H7 (cell line): ENCODE results near the gene YTHDF2. TPM values are rescaled to one million over a fixed set of nuclear protein-coding genes. Genes with fewer than 3 reads are reported as not detected.
"Not testable (repeated sequence)": the region's sequence is repeated elsewhere in the genome, so short reads cannot be mapped to it uniquely, and the experiment has no call there.

Experiments
- DNase-seq: peaks from one replicate; pipeline ENCODE4 v3.0.0; 2012
- H3K27me3 ChIP-seq: 2 replicates; pipeline ENCODE4 v1.6.0; 2011; ENCODE audit warnings: mild to moderate bottlenecking, low read length; ENCODE audit not compliant: control insufficient read depth, insufficient read depth
- H3K36me3 ChIP-seq: replicated peaks from 2 replicates; pipeline ENCODE4 v1.5.1; 2011; ENCODE audit warnings: low read length; ENCODE audit not compliant: control insufficient read depth, insufficient read depth
- H3K4me3 ChIP-seq: 2 replicates; pipeline ENCODE4 v1.5.1; 2011; ENCODE audit warnings: low read depth, mild to moderate bottlenecking, control low read depth, low read length, moderate library complexity; ENCODE audit not compliant: insufficient read depth
- total RNA-seq: library from RNA; depleted of rRNA; stranded (reverse); fragments of >200 nt; shearing (Covaris generic); gene quantifications from 2 replicates; pipeline ENCODE4 v1.2.3, GENCODE V29; 2014; rRNA removed

The YTHDF2 gene
- total RNA-seq = 114 and 137 TPM in 2 replicates

DNA sequence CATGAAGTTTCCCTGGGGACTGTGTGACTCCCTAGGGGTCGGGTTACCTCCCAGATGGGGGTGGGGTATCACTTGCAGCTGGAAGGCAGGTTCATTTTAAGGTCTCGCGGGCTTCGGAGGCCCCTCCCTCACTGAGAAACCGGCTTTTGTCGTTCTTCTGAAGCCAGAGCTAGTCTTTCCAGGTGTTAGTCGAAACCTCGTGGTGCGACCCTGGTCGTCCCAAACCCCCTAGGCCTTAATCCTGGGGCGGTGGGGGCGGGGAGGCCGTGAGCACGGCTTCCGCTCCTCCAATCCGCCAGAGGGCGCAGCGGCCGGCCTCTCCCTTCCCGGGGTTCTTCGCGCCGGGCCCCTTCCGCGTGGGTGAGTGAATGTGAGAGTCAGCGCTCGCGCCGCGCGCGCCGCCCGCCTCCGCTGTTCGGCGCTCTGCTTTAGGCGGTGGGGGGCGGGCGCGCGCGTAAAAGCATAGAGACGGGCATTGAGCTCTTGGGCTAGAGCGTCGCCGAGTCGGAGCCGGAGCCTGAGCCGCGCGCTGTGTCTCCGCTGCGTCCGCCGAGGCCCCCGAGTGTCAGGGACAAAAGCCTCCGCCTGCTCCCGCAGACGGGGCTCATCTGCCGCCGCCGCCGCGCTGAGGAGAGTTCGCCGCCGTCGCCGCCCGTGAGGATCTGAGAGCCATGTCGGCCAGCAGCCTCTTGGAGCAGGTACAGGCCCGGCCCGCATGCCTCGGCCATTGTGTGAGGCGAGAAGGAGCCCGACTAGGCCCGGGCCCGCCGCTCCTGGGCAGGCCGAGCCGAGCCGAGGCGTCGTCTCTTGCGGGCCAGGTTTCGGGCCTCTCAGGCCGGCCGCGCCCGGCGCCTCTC lies at the start of gene YTHDF2:
Gene YTHDF2, plus strand, starts transcription at position 491 of the 857 bp plus-strand sequence. Its CDS starts 181 bp downstream, at position 672.
- Histone ChIP-seq H3K4me3 (peak within 1 kb of the TSS; percentile 100), H3K27me3 (no peaks in the 10 kb centered on the region), H3K36me3 (peaks cover 13% of the 10 kb centered on the region)
- peak; percentile 97 for DNase-seq

DNA sequence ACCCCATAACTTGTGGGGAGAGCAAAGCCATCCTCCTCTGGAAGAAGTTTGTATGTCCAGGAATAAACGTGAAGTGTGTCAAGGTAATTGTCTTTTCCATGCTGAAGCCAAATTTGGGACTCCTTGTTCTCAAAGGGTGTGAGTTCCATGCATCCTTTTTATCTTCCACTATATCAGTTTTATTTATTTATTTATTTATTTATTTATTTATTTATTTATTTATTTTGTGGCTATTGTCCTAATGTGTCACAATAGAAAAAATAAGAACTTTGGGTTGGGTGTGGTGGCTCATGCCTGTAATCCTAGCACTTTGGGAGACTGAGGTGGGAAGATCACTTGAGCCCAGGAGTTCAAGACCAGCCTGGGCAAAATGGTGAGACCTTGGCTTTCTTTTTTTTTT lies 45.1 kb upstream of the YTHDF2 start:
- H3K36me3 ChIP-seq, H3K27me3 ChIP-seq, H3K4me3 ChIP-seq, DNase-seq: not testable (repeated sequence)

DNA sequence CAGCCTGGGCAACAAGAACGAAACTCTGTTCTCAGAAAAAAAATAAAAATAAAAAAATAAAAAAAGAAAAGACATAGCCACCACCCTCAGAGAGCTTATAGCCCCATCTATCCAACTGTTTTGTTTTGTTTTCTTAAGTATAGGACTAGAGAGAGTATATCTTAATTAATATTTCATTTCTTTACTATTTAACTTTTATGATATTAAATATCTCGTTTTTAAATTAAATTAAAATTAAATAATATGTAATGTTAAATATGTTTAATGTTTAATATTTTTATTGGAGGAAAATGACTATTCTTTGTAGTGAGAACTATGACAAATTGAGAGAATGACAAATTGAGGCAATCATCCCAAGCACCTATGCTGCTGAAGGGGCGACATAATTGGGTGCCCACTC lies 33.1 kb upstream of the YTHDF2 start:
- Histone ChIP-seq H3K27me3 (no peaks in the 10 kb centered on the region), H3K4me3 (no peak overlapping the region), H3K36me3 (peaks cover 6% of the 10 kb centered on the region)
- DNase-seq = no peak

GRCh38 chr1:28716336-28716735 lies 20.4 kb upstream of the YTHDF2 start:
- DNase-seq = no peak
- peaks cover 10% of the 10 kb centered on the region for H3K36me3 ChIP-seq
- no peaks in the 10 kb centered on the region for H3K27me3 ChIP-seq
- no peak overlapping the region for H3K4me3 ChIP-seq

- DNase-seq = no peak
- Histone ChIP-seq H3K27me3 (no peaks in the 10 kb centered on the region), H3K36me3 (peaks cover 9% of the 10 kb centered on the region), H3K4me3 (no peak overlapping the region)
Measured at GRCh38 chr1:28718166-28718565, 18.6 kb upstream of the YTHDF2 start.

- H3K36me3 ChIP-seq = peaks cover 8% of the 10 kb centered on the region
- H3K4me3 ChIP-seq = no peak overlapping the region
- H3K27me3 ChIP-seq = no peaks in the 10 kb centered on the region
- peak; percentile 46 for DNase-seq
Measured at GRCh38 chr1:28718586-28719331, 18.0 kb upstream of the YTHDF2 start.

- Histone ChIP-seq H3K36me3 (peaks cover 3% of the 10 kb centered on the region), H3K27me3 (no peaks in the 10 kb centered on the region), H3K4me3 (no peak overlapping the region)
- no peak for DNase-seq
Measured at GRCh38 chr1:28719332-28719619, 17.5 kb upstream of the YTHDF2 start.

GRCh38 chr1:28720376-28720775 lies 16.4 kb upstream of the YTHDF2 start:
- H3K27me3 ChIP-seq = no peaks in the 10 kb centered on the region
- no peak overlapping the region for H3K4me3 ChIP-seq
- H3K36me3 ChIP-seq = no peaks in the 10 kb centered on the region
- DNase-seq = no peak

GRCh38 chr1:28721927-28722326 lies 14.8 kb upstream of the YTHDF2 start:
- H3K36me3 ChIP-seq, H3K4me3 ChIP-seq, DNase-seq: not testable (repeated sequence)

DNA sequence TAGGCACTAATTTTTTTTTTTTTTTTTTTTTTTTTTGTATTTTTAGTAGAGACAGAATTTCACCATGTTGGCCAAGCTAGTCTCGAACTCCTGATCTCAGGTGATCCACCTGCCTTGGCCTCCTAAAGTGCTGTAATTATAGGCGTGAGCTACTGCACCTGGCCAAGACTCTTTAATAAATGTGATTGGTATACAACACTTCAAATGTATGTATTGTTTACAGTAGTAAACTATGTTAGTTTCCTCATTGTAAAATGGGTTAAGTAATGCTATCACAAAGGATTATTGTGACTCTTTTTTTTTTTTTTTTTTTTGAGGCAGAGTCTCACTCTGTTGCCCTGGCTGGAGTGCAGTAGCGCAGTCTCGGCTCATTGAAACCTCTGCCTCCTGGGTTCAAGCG lies 11.4 kb upstream of the YTHDF2 start:
- not testable (repeated sequence) for DNase-seq, H3K27me3 ChIP-seq, H3K36me3 ChIP-seq, H3K4me3 ChIP-seq

More at GRCh38 chr1:28721927-28722326, 14.8 kb upstream of the YTHDF2 start:
- H3K27me3 ChIP-seq = not testable (repeated sequence)

DNA sequence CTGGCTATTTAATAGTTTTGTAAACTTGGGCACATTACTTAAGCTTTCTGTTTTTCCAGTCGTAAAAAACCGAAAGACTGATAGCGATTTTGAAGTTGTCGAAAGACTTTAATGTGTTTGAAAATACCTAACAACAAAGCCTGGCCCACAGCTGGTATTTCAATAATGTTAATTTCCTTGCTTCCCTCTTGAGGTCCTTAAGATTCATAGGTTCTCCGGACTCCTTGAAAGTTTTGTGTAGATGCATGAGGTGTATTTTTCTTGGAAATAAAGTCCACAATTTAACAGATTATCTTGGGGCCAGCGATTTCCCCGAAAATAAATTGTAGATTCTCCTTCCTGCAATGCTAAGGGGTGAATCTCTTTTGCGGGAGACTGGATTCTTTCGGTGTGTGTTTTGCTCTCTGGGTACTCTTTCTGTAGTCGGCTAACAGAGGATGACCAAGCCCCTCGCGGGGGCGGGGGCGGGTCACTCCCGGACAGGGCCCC lies 735 bp upstream of the YTHDF2 start:
- Histone ChIP-seq H3K27me3 (no peaks in the 10 kb centered on the region), H3K4me3 (peak overlapping the region; percentile 100), H3K36me3 (peaks cover 10% of the 10 kb centered on the region)
- no peak for DNase-seq

DNA sequence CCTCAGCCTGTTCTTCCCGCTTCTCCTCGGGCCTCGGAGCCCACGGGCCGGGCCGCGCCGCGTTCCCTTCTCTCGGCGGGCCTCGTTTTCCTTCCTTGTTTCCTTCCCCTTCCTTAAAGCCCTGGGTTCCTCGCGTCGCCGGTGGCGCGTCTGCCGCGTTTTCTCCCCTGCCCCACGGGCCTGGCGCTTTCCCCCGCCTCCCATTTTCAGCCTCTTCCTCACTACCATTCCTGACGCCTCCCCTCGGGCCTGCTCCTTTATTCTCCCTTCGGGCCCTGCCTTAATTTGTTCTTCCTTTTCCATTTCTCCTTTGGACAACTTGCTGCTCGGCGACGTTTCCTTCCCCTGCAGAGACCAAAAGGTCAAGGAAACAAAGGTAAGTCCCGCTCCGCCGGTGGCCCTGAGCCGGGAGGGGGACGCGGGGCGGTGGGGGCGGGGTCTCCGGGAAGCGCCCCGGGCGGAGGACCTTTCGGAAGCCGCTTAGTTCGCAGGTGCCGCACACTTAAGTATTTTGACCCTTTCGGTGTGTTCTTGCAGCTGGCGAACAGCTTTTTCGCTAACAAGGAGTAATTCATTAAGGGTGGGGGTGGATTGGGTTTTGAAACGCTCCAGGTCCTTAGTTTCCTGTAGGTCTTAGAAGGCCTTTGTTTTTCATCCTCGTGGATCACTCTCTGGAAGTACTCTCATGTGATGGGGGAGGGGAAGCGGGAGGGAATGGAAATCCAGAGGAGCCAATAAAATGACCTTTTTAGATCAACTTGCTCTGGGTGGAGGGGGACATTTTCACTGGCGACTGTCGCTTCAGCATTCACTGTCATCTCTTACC lies 780 bp downstream of the YTHDF2 start:
- peak; percentile 90 for DNase-seq
- H3K4me3 ChIP-seq = peak overlapping the region; percentile 100
- no peaks in the 10 kb centered on the region for H3K27me3 ChIP-seq
- peaks cover 18% of the 10 kb centered on the region for H3K36me3 ChIP-seq

DNA sequence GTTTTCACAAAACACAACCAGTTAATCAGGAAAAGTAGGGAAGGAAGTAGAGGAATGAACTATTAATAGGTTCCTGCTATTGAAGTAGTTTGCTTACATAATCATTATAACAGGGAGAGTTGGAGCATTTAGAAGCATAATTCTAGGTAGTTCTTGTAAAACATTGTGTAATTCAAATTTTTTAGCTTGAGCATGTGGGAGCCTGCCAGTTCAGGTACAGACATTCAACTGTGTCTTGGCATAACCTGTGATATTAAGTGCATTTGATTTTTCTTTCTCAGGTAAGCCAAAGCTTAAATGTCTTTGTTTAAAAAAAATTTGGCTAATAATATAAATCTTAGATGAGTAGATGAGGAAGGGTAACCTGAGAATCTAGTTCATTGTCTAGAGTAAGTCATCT lies 3.4 kb downstream of the YTHDF2 start:
- Histone ChIP-seq H3K4me3 (no peak overlapping the region), H3K36me3 (peaks cover 36% of the 10 kb centered on the region), H3K27me3 (no peaks in the 10 kb centered on the region)
- DNase-seq = no peak

DNA sequence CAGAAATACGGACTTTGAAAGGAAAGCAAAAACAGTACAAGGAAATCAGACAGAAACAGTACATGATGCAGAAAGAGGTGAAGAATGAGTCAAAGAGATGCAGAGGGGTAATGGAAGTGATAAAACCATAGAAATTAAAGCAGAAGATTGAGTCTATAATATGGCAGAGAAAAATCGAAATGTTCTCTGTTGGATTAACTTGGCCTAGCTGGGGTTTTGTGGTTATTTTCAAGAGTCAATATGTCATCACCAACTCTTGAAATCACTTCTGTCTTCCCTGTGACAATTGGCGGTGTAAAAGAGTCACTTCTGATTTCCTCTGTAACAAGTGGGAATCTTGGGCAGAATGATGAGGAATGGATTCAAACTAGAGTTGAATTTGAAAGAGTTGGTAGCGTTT lies 7.4 kb downstream of the YTHDF2 start:
- no peaks in the 10 kb centered on the region for H3K27me3 ChIP-seq
- peaks cover 33% of the 10 kb centered on the region for H3K36me3 ChIP-seq
- H3K4me3 ChIP-seq = no peak overlapping the region; the same call in 1 of the 2 replicates
- DNase-seq = no peak
